Hematopoietic multipotent progenitor cell treated with erythropoietin and hydrocortisone succinate and interleukin-3 and kit ligand, for 15 days (in vitro differentiated cells): ENCODE measurements around the gene TAS2R40.
"Not testable (repeated sequence)": the region's sequence is repeated elsewhere in the genome, so short reads cannot be mapped to it uniquely, and the experiment has no call there.

Source experiments
- DNase-seq: peaks from one replicate; pipeline ENCODE4 v3.0.0-alpha.2; 2015; ENCODE audit warnings: low spot score

The TAS2R40 gene

GRCh38 chr7:143252006-143252405, 30.2 kb downstream of the TAS2R40 start:
- no peak for DNase-seq

- DNase-seq: no peak
These were observed 33.7 kb downstream of the TAS2R40 start for GRCh38 chr7:143255564-143255963.

DNA sequence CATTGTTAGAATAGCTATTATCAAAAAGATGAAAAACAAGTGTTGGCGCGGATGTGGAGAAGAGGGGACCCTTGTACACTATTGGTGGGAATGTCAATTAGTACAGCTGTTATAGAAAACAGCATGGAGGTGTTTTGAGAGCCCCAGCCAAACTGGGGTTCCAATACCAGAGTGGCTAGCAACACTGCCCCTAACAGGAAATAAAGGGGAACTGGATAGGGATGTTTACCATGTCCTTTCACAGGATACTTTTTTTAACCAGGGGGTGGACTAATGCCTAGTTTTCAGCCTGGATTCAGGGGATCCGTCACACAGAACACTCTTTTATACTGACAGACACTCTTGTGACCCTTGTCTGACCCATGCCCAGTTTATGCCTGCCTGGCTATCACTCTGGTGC, 34.5 kb downstream of the TAS2R40 start:
- DNase-seq: peak; percentile 38

DNA sequence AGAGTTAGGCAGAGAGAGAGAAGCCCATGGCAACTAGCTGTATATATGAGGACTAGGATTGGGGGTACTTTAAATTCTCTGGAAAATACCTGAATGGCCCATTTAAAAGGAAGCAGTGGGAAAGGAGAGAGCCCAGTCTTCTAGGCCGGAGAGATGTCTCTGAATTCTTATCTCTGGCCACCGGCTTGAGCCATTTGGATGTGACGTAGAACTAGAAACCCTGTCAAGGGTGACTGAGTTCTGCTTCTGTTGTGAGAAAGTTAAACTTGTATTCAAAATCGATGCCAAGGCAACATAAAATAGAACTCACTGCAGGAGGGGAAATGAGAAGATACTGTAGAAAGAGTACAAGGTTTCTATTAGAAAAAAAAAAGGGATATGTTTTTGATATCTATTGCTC, 35.1 kb downstream of the TAS2R40 start:
- DNase-seq: peak; percentile 71

GRCh38 chr7:143257501-143257900, 35.7 kb downstream of the TAS2R40 start:
- no peak for DNase-seq

GRCh38 chr7:143258831-143259230, 37.0 kb downstream of the TAS2R40 start:
- peak; percentile 64 for DNase-seq

DNA sequence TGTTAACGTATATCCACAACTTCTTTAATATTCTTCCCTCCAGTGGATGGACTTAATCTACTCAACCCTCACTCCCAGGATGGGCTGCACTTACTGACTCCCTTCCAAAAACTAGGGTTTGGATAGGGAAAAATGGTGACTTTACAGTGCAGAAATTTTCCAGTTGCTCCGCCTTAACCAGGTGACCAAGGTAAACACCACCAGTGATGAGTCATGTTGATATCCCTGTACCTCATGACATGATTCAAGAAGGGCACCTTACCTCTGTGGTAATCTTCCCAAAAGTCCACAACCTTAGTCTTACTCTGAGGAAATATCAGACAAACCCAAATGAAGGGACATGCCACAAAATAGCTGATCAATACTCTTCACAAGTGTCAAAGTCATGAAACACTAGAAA, 37.9 kb downstream of the TAS2R40 start:
- DNase-seq: no peak

GRCh38 chr7:143261901-143262300, 40.1 kb downstream of the TAS2R40 start:
- DNase-seq: no peak

DNA sequence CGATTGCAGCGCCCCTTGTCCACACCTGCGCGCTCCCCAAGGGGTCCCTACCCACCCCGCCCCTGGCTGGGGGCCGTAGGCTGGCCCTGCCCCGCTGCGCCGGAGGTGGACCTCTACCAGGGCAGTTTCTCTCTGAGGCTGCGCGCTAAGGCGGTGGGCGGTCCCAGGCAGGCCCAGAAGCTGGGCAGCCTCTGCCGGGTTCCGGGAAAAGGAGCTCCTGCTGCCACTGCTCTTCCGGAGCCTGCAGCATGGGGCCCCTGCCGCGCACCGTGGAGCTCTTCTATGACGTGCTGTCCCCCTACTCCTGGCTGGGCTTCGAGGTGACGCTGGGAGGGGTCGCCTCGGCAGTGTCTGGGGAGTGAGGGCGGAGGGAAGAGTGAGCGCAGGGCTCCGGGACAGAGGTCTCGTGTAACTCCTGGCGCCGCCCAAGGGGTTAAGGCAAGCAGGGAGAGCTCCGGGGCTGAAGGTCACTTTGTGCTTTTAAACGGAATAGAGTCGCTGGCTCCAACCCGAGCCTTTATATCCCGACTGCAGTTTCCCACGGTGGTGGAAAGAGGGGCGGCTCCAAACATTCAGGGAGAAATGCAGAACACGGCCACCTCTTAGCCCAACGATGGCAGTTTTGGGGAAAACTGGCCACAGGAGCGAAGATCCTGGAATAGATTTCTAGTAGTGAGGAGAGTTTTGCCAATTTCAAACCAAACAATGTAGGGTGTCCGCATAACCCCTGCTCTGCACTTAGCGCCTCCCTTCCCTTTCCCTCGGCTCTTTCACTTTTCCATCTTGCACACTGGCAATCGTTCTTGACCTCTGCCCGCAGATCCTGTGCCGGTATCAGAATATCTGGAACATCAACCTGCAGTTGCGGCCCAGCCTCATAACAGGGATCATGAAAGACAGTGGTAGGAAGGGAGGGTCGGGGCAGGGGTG, 41.7 kb downstream of the TAS2R40 start, which contains the start of gene GSTK1:
GSTK1 (plus strand) TSS at position 176 of the 930 bp plus-strand sequence; CDS start at position 249, 73 bp downstream.
- peak; percentile 58 for DNase-seq

DNA sequence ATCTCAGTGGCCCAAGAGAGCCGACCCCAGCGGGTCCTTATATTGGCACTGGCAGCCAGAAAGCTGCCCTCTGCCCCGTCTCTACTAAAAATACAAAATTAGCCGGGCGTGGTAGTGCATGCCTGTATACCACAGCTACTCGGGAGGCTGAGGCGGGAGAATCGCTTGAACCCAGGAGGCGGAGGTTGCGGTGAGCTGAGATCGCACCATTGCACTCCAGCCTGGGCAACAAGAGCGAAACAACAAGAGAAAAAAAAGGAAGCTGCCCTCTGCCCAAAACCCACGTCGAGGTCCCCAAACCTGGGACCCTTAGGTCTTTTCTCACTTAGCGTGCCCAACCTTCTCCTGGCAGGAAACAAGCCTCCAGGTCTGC, 42.3 kb downstream of the TAS2R40 start:
- DNase-seq: not testable (repeated sequence)

DNA sequence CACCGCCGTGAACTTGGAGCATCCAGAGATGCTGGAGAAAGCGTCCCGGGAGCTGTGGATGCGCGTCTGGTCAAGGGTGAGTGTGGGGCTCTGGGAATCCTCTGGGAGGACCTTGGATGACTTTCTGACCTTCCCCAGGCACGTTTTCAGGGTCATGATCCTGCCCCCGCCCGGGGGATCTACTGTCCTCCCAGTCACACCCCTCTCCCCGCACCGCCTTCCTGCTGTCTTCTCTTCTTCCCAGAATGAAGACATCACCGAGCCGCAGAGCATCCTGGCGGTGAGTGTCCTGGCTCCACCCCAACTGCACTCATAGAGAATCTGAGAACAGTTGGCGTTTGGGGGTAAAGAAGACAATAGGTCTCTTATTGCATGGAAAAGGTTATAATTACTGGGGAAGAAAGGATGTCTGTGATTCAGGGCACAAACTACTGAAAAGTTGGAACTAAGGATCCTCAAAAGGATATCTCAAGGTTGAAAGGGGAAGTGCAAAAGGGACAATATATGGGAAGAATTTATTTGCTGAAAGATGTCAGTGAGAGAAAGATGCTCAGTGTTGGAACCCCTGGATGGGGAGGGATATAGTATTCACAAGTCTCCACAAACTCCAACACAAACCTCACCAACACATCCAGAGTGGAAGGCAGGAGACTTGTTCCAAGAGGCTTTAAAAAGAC, 43.3 kb downstream of the TAS2R40 start:
- DNase-seq: no peak

- no peak for DNase-seq
These were observed 47.4 kb downstream of the TAS2R40 start for GRCh38 chr7:143269251-143269650.

DNA sequence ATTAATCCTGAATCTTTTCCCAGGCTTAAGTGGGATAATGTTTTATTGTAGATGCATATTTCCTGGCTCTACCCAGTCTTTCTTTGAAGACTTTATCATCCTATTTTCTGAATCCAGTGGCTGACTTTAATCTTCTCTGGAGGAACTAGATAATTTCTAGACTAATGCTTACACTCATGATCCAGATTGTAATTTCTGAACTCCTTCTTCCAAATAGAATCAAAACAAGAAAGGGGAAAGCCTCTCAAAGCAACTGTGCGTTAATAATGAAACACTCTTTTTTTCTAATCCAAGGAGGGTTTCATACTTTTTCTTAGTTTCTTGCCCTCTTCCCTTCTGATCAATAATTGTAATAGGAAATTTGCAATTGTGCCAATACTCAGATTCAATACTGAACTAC, 49.4 kb downstream of the TAS2R40 start:
- DNase-seq: no peak
